T-helper 2 cell treated with Interferon-gamma antibody and Interleukin-4, amounts not matched to agents 100 ng/mL and 5 ng/mL, for 36 hours (primary cell): ENCODE results near the gene DSG3. TPM values are rescaled to one million over a fixed set of nuclear protein-coding genes. Genes with fewer than 3 reads are reported as not detected.

Experiments
- intact Hi-C: fragments of 100-400 bp; cut with micrococcal nuclease; formaldehyde crosslinking; loops from one replicate; pipeline ENCODE4 v1.15.1; 2023
- total RNA-seq: library from RNA; stranded (reverse); gene quantifications from 2 replicates; pipeline ENCODE4 v1.2.3, GENCODE V29; 2022

Gene DSG3
- total RNA-seq, 1 donor from 2014 or later, result not detected

DNA sequence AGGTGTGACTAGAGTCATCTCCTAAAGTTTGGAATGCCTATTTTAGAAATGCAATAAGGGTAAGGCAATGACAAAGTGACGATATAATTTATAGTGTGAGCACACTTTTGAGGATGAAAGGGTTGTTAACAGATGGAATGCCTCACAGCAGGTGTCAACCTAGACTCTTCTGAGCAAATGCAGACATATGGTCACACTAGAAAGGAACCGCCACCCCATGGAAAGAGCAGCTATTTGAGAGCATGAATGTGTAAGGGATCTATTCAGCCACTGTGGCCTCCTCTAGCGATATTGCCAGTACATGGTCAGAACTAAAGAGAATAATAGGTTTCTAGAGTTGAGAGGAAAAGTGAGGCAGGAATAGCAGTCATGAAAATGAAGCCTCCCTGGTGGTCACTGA lies 68.9 kb downstream of the DSG3 start:
- intact Hi-C loops, result no loop called here

DNA sequence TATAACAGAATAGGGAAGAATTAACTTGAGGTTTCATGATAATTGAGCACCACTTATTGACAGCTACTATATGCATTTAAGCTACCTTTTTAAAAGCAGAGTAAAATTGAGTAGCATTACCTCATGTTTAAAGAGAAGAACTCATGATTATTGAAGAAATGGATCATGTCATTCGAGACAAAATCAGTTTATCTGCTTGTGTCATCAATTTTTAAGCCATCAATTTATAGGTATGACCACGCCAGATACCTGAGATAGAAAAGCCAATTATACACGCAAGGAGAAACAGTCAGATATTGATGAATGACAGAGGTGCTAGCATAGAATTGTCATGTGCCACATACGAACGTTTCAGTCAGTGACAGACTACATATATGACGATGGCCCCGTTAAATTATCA lies 78.8 kb downstream of the DSG3 start:
- intact Hi-C loops, result no loop called here

Other genes with a start within 250 kb of the DSG3 start
- not detected in 2 replicates for gene DSG1, start 129.6 kb upstream of the DSG3 start, total RNA-seq
- not detected in 2 replicates for gene DSG4, start 71.0 kb upstream of the DSG3 start, total RNA-seq
- gene DSG2, start 50.4 kb downstream of the DSG3 start, total RNA-seq, result 1.2 and 1.3 TPM in 2 replicates
- not detected in 2 replicates for gene TTR, start 144.1 kb downstream of the DSG3 start, total RNA-seq
- gene B4GALT6, start 236.8 kb downstream of the DSG3 start, total RNA-seq, result 2.1 TPM in 2 replicates